NCI-H1436 treated with DMSO at 0.1 percent for 48 hours (cell line): ENCODE measurements around the gene NAPB.
A peak's percentile ranks its signal among the peaks of the same experiment; 100 is the strongest.

Source experiments
- DNase-seq: peaks from one replicate; lab custom pipeline; 2025; lab: John Stamatoyannopoulos, UW

Gene NAPB

GRCh38 chr20:23344336-23344735, 77.0 kb downstream of the NAPB start:
- DNase-seq, result no peak

- no peak for DNase-seq
Measured at GRCh38 chr20:23343590-23343989, 77.7 kb downstream of the NAPB start.

- no peak for DNase-seq
Measured at GRCh38 chr20:23341073-23341472, 80.2 kb downstream of the NAPB start.

GRCh38 chr20:23340524-23340923, 80.8 kb downstream of the NAPB start:
- peak; percentile 17 for DNase-seq

GRCh38 chr20:23339986-23340385, 81.3 kb downstream of the NAPB start:
- DNase-seq, result no peak

- no peak for DNase-seq
Measured at GRCh38 chr20:23337312-23337711, 84.0 kb downstream of the NAPB start.

- no peak for DNase-seq
Measured at GRCh38 chr20:23336476-23336875, 84.8 kb downstream of the NAPB start.

GRCh38 chr20:23335521-23335920, 85.8 kb downstream of the NAPB start:
- DNase-seq, result no peak

- no peak for DNase-seq
Measured at GRCh38 chr20:23334111-23334510, 87.2 kb downstream of the NAPB start.

GRCh38 chr20:23332467-23332866, 88.8 kb downstream of the NAPB start:
- no peak for DNase-seq

- DNase-seq, result no peak
Measured at GRCh38 chr20:23331450-23332350, 89.6 kb downstream of the NAPB start.

- no peak for DNase-seq
Measured at GRCh38 chr20:23327617-23328333, 93.5 kb downstream of the NAPB start.

GRCh38 chr20:23326774-23327173, 94.5 kb downstream of the NAPB start:
- DNase-seq, result no peak

GRCh38 chr20:23325107-23325506, 96.2 kb downstream of the NAPB start:
- no peak for DNase-seq
